Gastrocnemius medialis (tissue), 4 donors: ENCODE data around the gene LMCD1. TPM values are rescaled to one million over a fixed set of nuclear protein-coding genes. Genes with fewer than 3 reads are reported as not detected.
A peak's percentile ranks its signal among the peaks of the same experiment; 100 is the strongest.

Experiments
- ATAC-seq, 2 donors: fragments of 150-250 bp; one replicate each; pipeline ENCODE4 v1.9.1; 2016
- DNase-seq, 2 donors: peaks; one replicate each; pipeline ENCODE4 v3.0.0-alpha.2; 2019
- H3K27ac ChIP-seq, 4 donors: fragments of 200-600 bp; sonication (generic); 1 replicate in 1 of 4; 2 replicates in 3 of 4; pipeline ENCODE4 v1.5.1; 2016 to 2018; ENCODE audit warnings: mild to moderate bottlenecking in 2 of 4, moderate library complexity in 1 of 4
- H3K27me3 ChIP-seq, 3 donors: fragments of 200-600 bp; sonication (generic) in 2 of 3; 1 replicate in 1 of 3; 2 replicates in 2 of 3; pipeline versions ENCODE4 v1.5.1 to v1.6.0; 2016 to 2019; ENCODE audit warnings: mild to moderate bottlenecking in 1 of 3, moderate library complexity in 1 of 3
- H3K36me3 ChIP-seq, 2 donors: fragments of 200-600 bp; sonication (generic) in 1 of 2; one replicate each; pipeline ENCODE4 v1.5.1; 2017 to 2018
- H3K4me1 ChIP-seq, 2 donors: fragments of 200-600 bp; sonication (generic) in 1 of 2; one replicate each; pipeline ENCODE4 v1.5.1; 2016 to 2017; ENCODE audit warnings: mild to moderate bottlenecking in 2 of 2
- H3K4me3 ChIP-seq, 4 donors: fragments of 200-600 bp; sonication (generic) in 3 of 4; 1 replicate in 1 of 4; 2 replicates in 3 of 4; pipeline ENCODE4 v1.5.1; 2016 to 2019; ENCODE audit warnings: mild to moderate bottlenecking in 2 of 4
- H3K9me3 ChIP-seq, 3 donors: fragments of 200-600 bp; sonication (generic) in 2 of 3; 1 replicate in 1 of 3; 2 replicates in 2 of 3; pipeline ENCODE4 v1.5.1; 2016 to 2019
- POLR2A ChIP-seq, 2 donors: fragments of 450-650 bp; IDR thresholded peaks; one replicate each; pipeline ENCODE4 v1.6.1; 2017; ENCODE audit warnings: antibody characterized with exemption in 2 of 2, mild to moderate bottlenecking in 2 of 2, moderate library complexity in 2 of 2
- in situ Hi-C, 4 donors: fragments of 200-750 bp; cut with MboI; loops; one replicate each; pipeline versions ENCODE4 v1.15.0 to v1.8.0; 2017; ENCODE audit warnings: low sequenced_read_pairs in 4 of 4
- intact Hi-C: fragments of 100-400 bp; cut with DNase I; formaldehyde crosslinking; loops from one replicate; pipeline ENCODE4 v1.15.1; 2023; ENCODE audit warnings: low total_unique reads
- total RNA-seq, 4 donors: library from RNA; depleted of rRNA; stranded (reverse); fragments of >200 nt; gene quantifications; one replicate each; pipeline versions ENCODE4 v1.1.0 to v1.2.3, GENCODE V29; 2016
- TF ChIP-seq, protein P1 (sequence below), 5 experiments: fragments of 450-650 bp in 3 of 5; fragments of 200-600 bp in 2 of 5; sonication (generic) in 2 of 5; IDR thresholded peaks in 4 of 5; conservative IDR thresholded peaks in 1 of 5; 1 replicate in 4 of 5; 2 replicates in 1 of 5; pipeline ENCODE4 v1.5.1; 2016 to 2019; ENCODE audit warnings: antibody characterized with exemption in 5 of 5, mild to moderate bottlenecking in 3 of 5, moderate library complexity in 3 of 5

The LMCD1 gene
- total RNA-seq, 4 donors from 2014 or later = 96.0 to 581 (median 167) TPM

DNA sequence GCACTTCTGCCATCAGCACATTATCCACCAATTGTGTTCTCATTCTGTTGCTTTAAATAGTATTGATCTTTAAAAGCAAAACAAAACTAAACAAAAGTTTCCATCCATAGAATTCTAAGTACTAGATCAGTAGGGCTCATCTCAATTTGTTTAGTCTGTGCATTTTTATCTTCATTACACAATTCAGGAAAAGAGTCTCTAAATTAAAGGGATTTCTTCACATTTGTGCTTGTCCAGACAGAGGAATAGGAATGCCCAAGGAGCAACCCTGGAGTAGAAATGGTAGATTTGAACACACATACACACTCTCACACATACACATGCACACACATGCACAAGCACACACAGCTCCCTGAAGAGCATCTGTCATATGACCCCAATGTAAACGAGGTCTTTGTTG, 21.4 kb downstream of the LMCD1 start:
- DNase-seq (no peak), ATAC-seq (no peak)
- peak overlapping the region; percentile 89 to 97 (median 94) for H3K27ac ChIP-seq
- TF ChIP-seq, protein P1, sequence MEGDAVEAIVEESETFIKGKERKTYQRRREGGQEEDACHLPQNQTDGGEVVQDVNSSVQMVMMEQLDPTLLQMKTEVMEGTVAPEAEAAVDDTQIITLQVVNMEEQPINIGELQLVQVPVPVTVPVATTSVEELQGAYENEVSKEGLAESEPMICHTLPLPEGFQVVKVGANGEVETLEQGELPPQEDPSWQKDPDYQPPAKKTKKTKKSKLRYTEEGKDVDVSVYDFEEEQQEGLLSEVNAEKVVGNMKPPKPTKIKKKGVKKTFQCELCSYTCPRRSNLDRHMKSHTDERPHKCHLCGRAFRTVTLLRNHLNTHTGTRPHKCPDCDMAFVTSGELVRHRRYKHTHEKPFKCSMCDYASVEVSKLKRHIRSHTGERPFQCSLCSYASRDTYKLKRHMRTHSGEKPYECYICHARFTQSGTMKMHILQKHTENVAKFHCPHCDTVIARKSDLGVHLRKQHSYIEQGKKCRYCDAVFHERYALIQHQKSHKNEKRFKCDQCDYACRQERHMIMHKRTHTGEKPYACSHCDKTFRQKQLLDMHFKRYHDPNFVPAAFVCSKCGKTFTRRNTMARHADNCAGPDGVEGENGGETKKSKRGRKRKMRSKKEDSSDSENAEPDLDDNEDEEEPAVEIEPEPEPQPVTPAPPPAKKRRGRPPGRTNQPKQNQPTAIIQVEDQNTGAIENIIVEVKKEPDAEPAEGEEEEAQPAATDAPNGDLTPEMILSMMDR (IDR thresholded peaks at IDR 0.05 in 4 of 5, conservative IDR thresholded peaks at IDR 0.05 in 1 of 5) = no peak
- TF ChIP-seq POLR2A (IDR thresholded peaks at IDR 0.05) = no peak
- peaks cover 0 to 17% of the 10 kb centered on the region in 2 donors for H3K36me3 ChIP-seq
- H3K4me1 ChIP-seq = peaks cover 97% of the 10 kb centered on the region in 2 donors
- H3K27me3 ChIP-seq = no peaks in the 10 kb centered on the region
- in situ Hi-C loops = no loop called here
- no peak overlapping the region for H3K4me3 ChIP-seq
- intact Hi-C loops = loop anchor here (2.0 kb wide), 1 partner anchor 14 kb away; no protein-coding TSS in a partner anchor
- no peaks in the 10 kb centered on the region for H3K9me3 ChIP-seq

DNA sequence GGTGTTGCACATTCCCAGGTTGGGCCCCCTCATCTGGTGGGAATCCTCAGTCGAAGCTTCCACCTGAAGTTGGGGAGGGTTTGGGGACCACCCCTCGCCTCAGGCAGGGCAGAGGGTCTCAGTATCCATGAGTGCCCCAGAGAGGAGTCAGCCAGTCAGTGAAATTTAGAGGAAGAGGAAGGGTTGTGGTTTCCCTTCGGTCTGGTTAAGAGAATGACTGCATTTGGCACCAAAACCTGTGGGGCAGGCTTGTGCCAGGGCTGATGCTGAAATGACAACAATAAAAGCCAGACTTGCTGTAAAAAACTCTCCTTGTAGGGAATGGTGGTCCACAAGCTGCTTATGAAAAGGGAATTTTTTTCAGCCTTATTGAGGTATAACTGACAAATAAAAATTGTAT, 22.6 kb downstream of the LMCD1 start:
- ATAC-seq (no peak), DNase-seq (no peak)
- H3K4me3 ChIP-seq = no peak overlapping the region
- H3K36me3 ChIP-seq = peaks cover 0 to 17% of the 10 kb centered on the region in 2 donors
- H3K27me3 ChIP-seq = no peaks in the 10 kb centered on the region
- peaks cover 97% of the 10 kb centered on the region in 2 donors for H3K4me1 ChIP-seq
- no peaks in the 10 kb centered on the region for H3K9me3 ChIP-seq
- intact Hi-C loops (no loop called here), in situ Hi-C loops (no loop called here)
- TF ChIP-seq, protein P1 (IDR thresholded peaks at IDR 0.05 in 4 of 5, conservative IDR thresholded peaks at IDR 0.05 in 1 of 5) = no peak
- TF ChIP-seq POLR2A (IDR thresholded peaks at IDR 0.05) = no peak
- H3K27ac ChIP-seq = peak overlapping the region; percentile 89 to 97 (median 94)

DNA sequence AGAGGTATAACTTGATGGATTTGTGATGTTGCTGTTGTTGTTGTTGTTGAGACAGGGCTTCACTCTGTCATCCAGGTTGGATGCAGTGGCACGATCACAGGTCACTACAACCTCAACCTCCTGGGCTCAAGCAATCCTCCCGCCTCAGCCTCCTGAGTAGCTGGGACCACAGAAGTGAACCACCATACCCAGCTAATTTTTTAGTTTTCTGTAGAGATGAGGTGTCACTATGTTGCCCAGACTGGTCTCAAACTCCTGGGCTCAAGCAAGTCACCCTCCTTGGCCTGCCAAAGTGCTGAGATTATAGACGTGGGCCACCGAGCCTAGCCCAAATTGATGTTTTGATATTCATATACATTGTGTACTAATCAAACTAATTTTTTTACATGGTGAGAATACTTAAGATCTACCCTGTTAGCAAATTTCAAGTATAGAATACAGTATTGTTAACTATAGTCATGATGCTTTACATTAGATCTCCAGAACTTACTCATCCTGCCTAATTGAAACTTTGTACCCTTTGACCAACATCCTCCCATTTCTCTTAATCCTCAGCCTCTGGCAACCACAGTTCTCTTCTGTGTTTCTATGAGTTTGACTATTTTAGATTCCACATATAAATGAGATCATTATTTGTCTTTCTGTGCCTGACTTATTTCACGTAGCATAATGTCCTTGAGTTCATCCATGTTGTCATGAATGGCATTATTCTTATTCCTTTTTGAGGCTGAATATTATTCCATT, 23.2 kb downstream of the LMCD1 start:
- Histone ChIP-seq H3K27me3 (no peaks in the 10 kb centered on the region), H3K4me3 (no peak overlapping the region), H3K9me3 (no peaks in the 10 kb centered on the region), H3K36me3 (peaks cover 0 to 17% of the 10 kb centered on the region in 2 donors), H3K27ac (peak overlapping the region; percentile 89 to 97 (median 94)), H3K4me1 (peaks cover 97% of the 10 kb centered on the region in 2 donors)
- no peak for TF ChIP-seq POLR2A (IDR thresholded peaks at IDR 0.05)
- TF ChIP-seq, protein P1 (IDR thresholded peaks at IDR 0.05 in 4 of 5, conservative IDR thresholded peaks at IDR 0.05 in 1 of 5) = no peak
- intact Hi-C loops = no loop called here
- ATAC-seq (no peak), DNase-seq (no peak)
- in situ Hi-C loops = no loop called here

DNA sequence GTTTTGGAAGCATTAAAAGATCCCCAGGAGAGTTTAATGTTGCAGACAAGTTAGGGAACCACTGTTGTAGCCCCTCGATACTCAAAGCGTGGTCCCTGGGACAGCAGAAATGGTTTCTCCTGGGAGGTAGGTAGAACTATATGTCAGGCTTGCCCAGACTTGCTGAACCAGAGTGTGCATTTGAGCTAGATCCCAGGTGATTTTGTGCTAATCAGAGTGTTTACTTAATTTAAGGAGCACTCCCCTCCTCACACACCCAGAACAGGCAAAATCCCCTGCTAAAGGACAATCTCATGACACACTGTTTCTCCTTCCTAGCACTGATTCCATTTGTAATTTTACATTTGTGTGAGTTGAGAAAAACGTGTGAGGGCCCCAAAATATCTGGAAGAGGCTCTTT, 24.3 kb downstream of the LMCD1 start:
- H3K36me3 ChIP-seq = peaks cover 0 to 17% of the 10 kb centered on the region in 2 donors
- in situ Hi-C loops = no loop called here

More for the DNA sequence above, 24.3 kb downstream of the LMCD1 start:
- DNase-seq = no peak
- intact Hi-C loops = no loop called here
- H3K9me3 ChIP-seq = no peaks in the 10 kb centered on the region
- H3K4me3 ChIP-seq = no peak overlapping the region
- TF ChIP-seq POLR2A (IDR thresholded peaks at IDR 0.05) = no peak
- TF ChIP-seq, protein P1 (IDR thresholded peaks at IDR 0.05 in 4 of 5, conservative IDR thresholded peaks at IDR 0.05 in 1 of 5) = no peak
- peaks cover 97% of the 10 kb centered on the region in 2 donors for H3K4me1 ChIP-seq
- peak overlapping the region; percentile 45 to 95 (median 91) for H3K27ac ChIP-seq
- H3K27me3 ChIP-seq = no peaks in the 10 kb centered on the region
- ATAC-seq = no peak
